Hepatocyte (in vitro differentiated cells): Measurements from ENCODE around the gene CCDC137. TPM values are rescaled to one million over a fixed set of nuclear protein-coding genes. Genes with fewer than 3 reads are reported as not detected.
A peak's percentile ranks its signal among the peaks of the same experiment; 100 is the strongest.

Experiments
- DNase-seq: peaks from one replicate; pipeline ENCODE4 v3.0.0-alpha.2; 2016; ENCODE audit warnings: low spot score
- H2AFZ ChIP-seq: fragments of 200-600 bp; sonication (generic); 2 replicates; pipeline ENCODE4 v1.6.0; 2016; ENCODE audit warnings: antibody characterized with exemption, mild to moderate bottlenecking
- H3K27ac ChIP-seq: fragments of 200-600 bp; sonication (generic); 2 replicates; pipeline ENCODE4 v1.5.1; 2016; ENCODE audit warnings: mild to moderate bottlenecking
- H3K27me3 ChIP-seq: fragments of 200-600 bp; sonication (generic); 2 replicates; pipeline ENCODE4 v1.6.1; 2016
- H3K36me3 ChIP-seq: fragments of 200-600 bp; sonication (generic); replicated peaks from 2 replicates; pipeline ENCODE4 v1.5.1; 2016; ENCODE audit warnings: low read depth; ENCODE audit not compliant: insufficient read depth
- H3K4me1 ChIP-seq: fragments of 200-600 bp; sonication (generic); 2 replicates; pipeline ENCODE4 v1.5.1; 2016; ENCODE audit warnings: mild to moderate bottlenecking, moderate library complexity; ENCODE audit not compliant: insufficient read depth
- H3K4me2 ChIP-seq: fragments of 200-600 bp; sonication (generic); 2 replicates; pipeline ENCODE4 v1.6.0; 2016
- H3K4me3 ChIP-seq: fragments of 200-600 bp; sonication (generic); 2 replicates; pipeline ENCODE4 v1.5.1; 2016; ENCODE audit warnings: mild to moderate bottlenecking
- H3K79me2 ChIP-seq: fragments of 200-600 bp; sonication (generic); 2 replicates; pipeline ENCODE4 v1.6.0; 2017; ENCODE audit warnings: mild to moderate bottlenecking
- H3K9me2 ChIP-seq: fragments of 200-600 bp; sonication (generic); replicated peaks from 2 replicates; pipeline ENCODE4 v1.6.0; 2017; ENCODE audit warnings: mild to moderate bottlenecking; ENCODE audit not compliant: insufficient read depth
- H3K9me3 ChIP-seq: fragments of 200-600 bp; sonication (generic); 2 replicates; pipeline ENCODE4 v1.5.1; 2016; ENCODE audit warnings: low read depth, mild to moderate bottlenecking
- H4K20me1 ChIP-seq: fragments of 200-600 bp; sonication (generic); 2 replicates; pipeline ENCODE4 v1.6.0; 2016; ENCODE audit warnings: mild to moderate bottlenecking; ENCODE audit not compliant: insufficient read depth, poor library complexity, severe bottlenecking
- EZH2 ChIP-seq: fragments of 200-600 bp; sonication (generic); IDR thresholded peaks from 2 replicates; pipeline ENCODE4 v1.6.1; 2016; ENCODE audit warnings: antibody characterized with exemption, mild to moderate bottlenecking, borderline replicate concordance
- EZH2phosphoT487 ChIP-seq: fragments of 200-600 bp; sonication (generic); IDR thresholded peaks from one replicate; pipeline ENCODE4 v1.6.1; 2018; ENCODE audit warnings: antibody characterized with exemption, mild to moderate bottlenecking, low read depth, moderate library complexity; ENCODE audit not compliant: unreplicated experiment, severe bottlenecking
- WGBS: methylation state at CpG from one replicate; pipeline ENCODE4 v1.1.6; 2016; ENCODE audit warnings: low lambda C conversion rate; ENCODE audit errors: missing lambda C conversion rate; 5-methylcytosine and 5-hydroxymethylcytosine counted together
- polyA plus RNA-seq: library from polyadenylated mRNA; unstranded; fragments of >200 nt; fragmentation: Nextera tagmentation; extraction: Ambion mirVana; gene quantifications from 2 replicates; pipeline ENCODE4 v1.2.1, GENCODE V29; 2016
- total RNA-seq: library from RNA; depleted of rRNA; stranded (reverse); fragments of >200 nt; gene quantifications from 2 replicates; pipeline ENCODE4 v1.2.3, GENCODE V29; 2014
- TF ChIP-seq, protein P1 (sequence below): fragments of 200-600 bp; sonication (generic); IDR thresholded peaks from 2 replicates; pipeline ENCODE4 v1.5.1; 2016; ENCODE audit warnings: antibody characterized with exemption, mild to moderate bottlenecking; ENCODE audit not compliant: poor library complexity

The CCDC137 gene
- total and polyA plus RNA-seq, 2 experiments from 2014 or later = 8.3 to 20.5 TPM

DNA sequence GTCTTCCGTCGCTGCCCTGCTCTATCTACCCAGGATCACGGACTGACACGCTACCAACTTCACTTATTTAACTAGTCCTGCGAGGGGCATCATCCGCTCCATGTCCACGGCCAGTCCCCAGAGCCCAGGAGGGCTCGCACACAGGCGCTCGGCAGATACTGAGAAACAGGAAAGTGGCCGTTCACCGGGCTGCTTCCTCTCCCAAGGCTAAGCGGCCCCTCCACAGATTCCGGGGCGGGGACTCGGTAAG is 520 bp upstream of the CCDC137 start:
- peaks cover 34% of the 10 kb centered on the region for H3K79me2 ChIP-seq
- 1% methylated on average over 16 of the region's 16 CpGs for WGBS
- no peaks in the 10 kb centered on the region for H3K27me3 ChIP-seq
- no peaks in the 10 kb centered on the region for H3K36me3 ChIP-seq
- H3K9me3 ChIP-seq = no peaks in the 10 kb centered on the region
- H3K4me3 ChIP-seq = peak overlapping the region; percentile 89
- no peaks in the 10 kb centered on the region for H4K20me1 ChIP-seq
- H3K4me1 ChIP-seq = peaks cover 15% of the 10 kb centered on the region
- peak overlapping the region; percentile 88 for H3K4me2 ChIP-seq
- no peak for TF ChIP-seq EZH2
- no peak for TF ChIP-seq EZH2phosphoT487
- TF ChIP-seq, protein P1, sequence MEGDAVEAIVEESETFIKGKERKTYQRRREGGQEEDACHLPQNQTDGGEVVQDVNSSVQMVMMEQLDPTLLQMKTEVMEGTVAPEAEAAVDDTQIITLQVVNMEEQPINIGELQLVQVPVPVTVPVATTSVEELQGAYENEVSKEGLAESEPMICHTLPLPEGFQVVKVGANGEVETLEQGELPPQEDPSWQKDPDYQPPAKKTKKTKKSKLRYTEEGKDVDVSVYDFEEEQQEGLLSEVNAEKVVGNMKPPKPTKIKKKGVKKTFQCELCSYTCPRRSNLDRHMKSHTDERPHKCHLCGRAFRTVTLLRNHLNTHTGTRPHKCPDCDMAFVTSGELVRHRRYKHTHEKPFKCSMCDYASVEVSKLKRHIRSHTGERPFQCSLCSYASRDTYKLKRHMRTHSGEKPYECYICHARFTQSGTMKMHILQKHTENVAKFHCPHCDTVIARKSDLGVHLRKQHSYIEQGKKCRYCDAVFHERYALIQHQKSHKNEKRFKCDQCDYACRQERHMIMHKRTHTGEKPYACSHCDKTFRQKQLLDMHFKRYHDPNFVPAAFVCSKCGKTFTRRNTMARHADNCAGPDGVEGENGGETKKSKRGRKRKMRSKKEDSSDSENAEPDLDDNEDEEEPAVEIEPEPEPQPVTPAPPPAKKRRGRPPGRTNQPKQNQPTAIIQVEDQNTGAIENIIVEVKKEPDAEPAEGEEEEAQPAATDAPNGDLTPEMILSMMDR = no peak
- peak overlapping the region; percentile 94 for H3K27ac ChIP-seq
- peak overlapping the region; percentile 85 for H2AFZ ChIP-seq
- H3K9me2 ChIP-seq = no peaks in the 10 kb centered on the region
- DNase-seq = no peak

DNA sequence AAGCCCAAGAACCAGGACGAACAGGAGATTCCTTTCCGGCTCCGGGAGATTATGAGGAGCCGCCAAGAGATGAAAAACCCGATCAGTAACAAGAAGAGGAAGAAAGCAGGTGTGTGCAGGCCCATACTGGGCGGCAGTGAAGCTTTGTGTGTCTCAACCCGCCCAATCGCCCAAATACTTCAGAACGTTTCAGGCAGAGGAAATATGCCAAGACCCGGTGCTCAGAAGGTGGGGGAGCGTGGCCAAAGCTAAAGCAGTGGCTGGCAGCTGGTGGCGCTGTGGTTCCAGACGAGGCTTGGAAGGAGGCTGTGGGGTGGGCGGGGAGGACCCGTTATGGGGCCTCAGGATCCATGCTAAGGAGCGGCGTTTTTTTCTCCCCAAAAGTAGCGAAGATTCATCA is 1.2 kb downstream of the CCDC137 start:
- TF ChIP-seq, protein P1 = no peak
- TF ChIP-seq EZH2phosphoT487 = no peak
- no peak for TF ChIP-seq EZH2
- H3K4me2 ChIP-seq = peak overlapping the region; percentile 82
- H4K20me1 ChIP-seq = no peaks in the 10 kb centered on the region
- no peaks in the 10 kb centered on the region for H3K9me3 ChIP-seq
- WGBS = 96% methylated on average over 18 of the region's 18 CpGs
- H3K79me2 ChIP-seq = peaks cover 34% of the 10 kb centered on the region
- no peaks in the 10 kb centered on the region for H3K36me3 ChIP-seq
- H3K27ac ChIP-seq = no peak overlapping the region
- no peak overlapping the region for H2AFZ ChIP-seq
- peak overlapping the region; percentile 20 for H3K4me3 ChIP-seq
- H3K4me1 ChIP-seq = peaks cover 15% of the 10 kb centered on the region
- H3K27me3 ChIP-seq = no peaks in the 10 kb centered on the region
- no peak for DNase-seq
- no peaks in the 10 kb centered on the region for H3K9me2 ChIP-seq

GRCh38 chr17:81672504-81672903 is 6.0 kb downstream of the CCDC137 start:
- no peak overlapping the region for H2AFZ ChIP-seq
- WGBS = 95% methylated on average over 16 of the region's 18 CpGs
- no peaks in the 10 kb centered on the region for H3K36me3 ChIP-seq

DNA sequence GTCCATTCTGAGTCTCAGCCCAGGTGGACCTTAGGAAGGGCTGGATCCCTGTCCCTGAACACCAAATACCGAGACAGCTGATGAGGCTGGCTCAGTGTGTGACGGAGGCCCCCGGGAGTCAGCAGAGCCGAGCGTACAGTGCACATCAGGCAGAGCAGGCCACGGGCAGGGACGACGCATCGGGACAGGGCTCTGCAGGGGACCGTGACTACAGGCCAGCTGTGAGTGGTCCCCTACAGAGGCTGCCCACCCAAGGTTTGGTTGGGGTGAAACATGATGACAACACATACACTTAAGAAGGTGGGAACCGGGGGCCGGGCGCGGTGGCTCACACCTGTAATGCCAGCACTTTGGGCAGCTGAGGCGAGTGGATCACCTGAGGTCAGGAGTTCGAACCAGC is 6.4 kb downstream of the CCDC137 start:
- H3K9me3 ChIP-seq = no peaks in the 10 kb centered on the region
- H3K27ac ChIP-seq = no peak overlapping the region
- WGBS = 98% methylated on average over 13 of the region's 16 CpGs
- no peaks in the 10 kb centered on the region for H4K20me1 ChIP-seq
- DNase-seq = no peak
- no peaks in the 10 kb centered on the region for H3K27me3 ChIP-seq
- no peaks in the 10 kb centered on the region for H3K36me3 ChIP-seq
- H2AFZ ChIP-seq = no peak overlapping the region
- H3K4me1 ChIP-seq = no peaks in the 10 kb centered on the region
- no peaks in the 10 kb centered on the region for H3K9me2 ChIP-seq
- TF ChIP-seq, protein P1 = no peak
- TF ChIP-seq EZH2phosphoT487 (no peak), EZH2 (no peak)
- H3K79me2 ChIP-seq = peaks cover 18% of the 10 kb centered on the region
- H3K4me2 ChIP-seq = no peak overlapping the region
- no peak overlapping the region for H3K4me3 ChIP-seq

More at GRCh38 chr17:81672504-81672903, 6.0 kb downstream of the CCDC137 start:
- Histone ChIP-seq H3K4me1 (peaks cover 4% of the 10 kb centered on the region), H3K4me2 (no peak overlapping the region), H3K79me2 (peaks cover 22% of the 10 kb centered on the region), H3K4me3 (no peak overlapping the region), H4K20me1 (no peaks in the 10 kb centered on the region), H3K27me3 (no peaks in the 10 kb centered on the region), H3K9me3 (no peaks in the 10 kb centered on the region), H3K27ac (no peak overlapping the region), H3K9me2 (no peaks in the 10 kb centered on the region)
- TF ChIP-seq EZH2phosphoT487 = no peak
- no peak for TF ChIP-seq EZH2
- TF ChIP-seq, protein P1 = no peak
- DNase-seq = no peak
